HepG2 (cell line): ENCODE measurements around the gene NFATC3. TPM values are rescaled to one million over a fixed set of nuclear protein-coding genes. Genes with fewer than 3 reads are reported as not detected.

Experiments used
- MAFF ChIP-seq: IDR thresholded peaks from 2 replicates; pipeline ENCODE4 v1.6.1; 2011; ENCODE audit warnings: low read depth, low read length, improper control_type of control experiment
- MTA1 ChIP-seq: sonication (generic); formaldehyde crosslinking; IDR thresholded peaks from 2 replicates; pipeline ENCODE4 v1.4.0; 2020; ENCODE audit warnings: missing genetic modification reagents, mild to moderate bottlenecking, borderline replicate concordance
- MXI1 ChIP-seq: IDR thresholded peaks from 3 replicates; pipeline ENCODE4 v1.6.1; 2012; ENCODE audit warnings: low read depth, low read length, inconsistent platforms, borderline replicate concordance
- PLRG1 ChIP-seq: fragments of 450-650 bp; conservative IDR thresholded peaks from 2 replicates; pipeline ENCODE4 v1.6.1; 2016
- RERE ChIP-seq: IDR thresholded peaks from 2 replicates; pipeline ENCODE4 v1.6.1; 2016; ENCODE audit warnings: low read depth, missing genetic modification reagents, missing compliant biosample characterization
- SPEN ChIP-seq: sonication (generic); formaldehyde crosslinking; IDR thresholded peaks from 2 replicates; pipeline ENCODE4 v1.5.1; 2020; ENCODE audit warnings: low read depth, mild to moderate bottlenecking, missing genetic modification reagents
- ZNF441 ChIP-seq: sonication (generic); formaldehyde crosslinking; IDR thresholded peaks from 2 replicates; pipeline ENCODE4 v1.7.0; 2021; ENCODE audit warnings: missing genetic modification reagents, borderline replicate concordance
- ZNF646 ChIP-seq: sonication (generic); formaldehyde crosslinking; IDR thresholded peaks from 2 replicates; pipeline ENCODE4 v1.9.0; 2021; ENCODE audit warnings: mild to moderate bottlenecking, missing genetic modification reagents
- polyA plus RNA-seq, 8 experiments: library from polyadenylated mRNA; depleted of rRNA in 3 of 8; stranded (reverse) in 7 of 8; unstranded in 1 of 8; fragments of >200 nt; fragmentation: Illumina TruSeq in 4 of 8; extraction: Trizol in 4 of 8; gene quantifications; 2 replicates each; pipeline versions ENCODE4 v1.2.1 to v1.2.3, GENCODE V29; 2011 to 2016; ENCODE audit warnings: low read depth in 4 of 8, missing spikeins in 1 of 8, mixed read lengths in 1 of 8; ENCODE audit not compliant: insufficient read depth in 1 of 8
- total RNA-seq, 5 experiments: library from RNA; depleted of rRNA; stranded (reverse); fragments of >200 nt; fragmentation: Illumina TruSeq; extraction: Trizol; gene quantifications; 2 replicates each; pipeline ENCODE4 v1.2.3, GENCODE V29; 2016; ENCODE audit warnings: low read depth in 1 of 5
- TF ChIP-seq, protein P1 (sequence below): sonication (generic); formaldehyde crosslinking; IDR thresholded peaks from 2 replicates; pipeline ENCODE4 v1.4.0; 2020; ENCODE audit warnings: missing genetic modification reagents
- TF ChIP-seq, protein P2 (sequence below): IDR thresholded peaks from 2 replicates; pipeline ENCODE4 v1.6.1; 2016
- TF ChIP-seq, protein P3 (sequence below): sonication (generic); formaldehyde crosslinking; IDR thresholded peaks from 2 replicates; pipeline ENCODE4 v1.8.0; 2022; ENCODE audit warnings: missing genetic modification reagents, low read depth, mild to moderate bottlenecking, borderline replicate concordance
- TF ChIP-seq, protein P4 (sequence below): IDR thresholded peaks from 2 replicates; pipeline ENCODE4 v1.6.1; 2012; ENCODE audit warnings: inconsistent platforms

NFATC3 gene
- total and polyA plus RNA-seq, 2 of the 13 experiments (the other 11 are each of a cell fraction or from before 2014, with no cell fraction given): 52.6 to 62.7 TPM

- TF ChIP-seq, protein P1, sequence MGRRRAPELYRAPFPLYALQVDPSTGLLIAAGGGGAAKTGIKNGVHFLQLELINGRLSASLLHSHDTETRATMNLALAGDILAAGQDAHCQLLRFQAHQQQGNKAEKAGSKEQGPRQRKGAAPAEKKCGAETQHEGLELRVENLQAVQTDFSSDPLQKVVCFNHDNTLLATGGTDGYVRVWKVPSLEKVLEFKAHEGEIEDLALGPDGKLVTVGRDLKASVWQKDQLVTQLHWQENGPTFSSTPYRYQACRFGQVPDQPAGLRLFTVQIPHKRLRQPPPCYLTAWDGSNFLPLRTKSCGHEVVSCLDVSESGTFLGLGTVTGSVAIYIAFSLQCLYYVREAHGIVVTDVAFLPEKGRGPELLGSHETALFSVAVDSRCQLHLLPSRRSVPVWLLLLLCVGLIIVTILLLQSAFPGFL (CRISPR knock-in tag): no peak
- TF ChIP-seq RERE (CRISPR knock-in tag) (peak; percentile 92), SPEN (CRISPR knock-in tag) (no peak), ZNF646 (CRISPR knock-in tag) (no peak), PLRG1 (no peak), MAFF (peak; percentile 23; the same call in 1 of the 2 replicates), MXI1 (peak; percentile 62; the same call in 1 of the 3 replicates), ZNF441 (CRISPR knock-in tag) (no peak), MTA1 (no peak; the same call in 1 of the 2 replicates)
- TF ChIP-seq, protein P2, sequence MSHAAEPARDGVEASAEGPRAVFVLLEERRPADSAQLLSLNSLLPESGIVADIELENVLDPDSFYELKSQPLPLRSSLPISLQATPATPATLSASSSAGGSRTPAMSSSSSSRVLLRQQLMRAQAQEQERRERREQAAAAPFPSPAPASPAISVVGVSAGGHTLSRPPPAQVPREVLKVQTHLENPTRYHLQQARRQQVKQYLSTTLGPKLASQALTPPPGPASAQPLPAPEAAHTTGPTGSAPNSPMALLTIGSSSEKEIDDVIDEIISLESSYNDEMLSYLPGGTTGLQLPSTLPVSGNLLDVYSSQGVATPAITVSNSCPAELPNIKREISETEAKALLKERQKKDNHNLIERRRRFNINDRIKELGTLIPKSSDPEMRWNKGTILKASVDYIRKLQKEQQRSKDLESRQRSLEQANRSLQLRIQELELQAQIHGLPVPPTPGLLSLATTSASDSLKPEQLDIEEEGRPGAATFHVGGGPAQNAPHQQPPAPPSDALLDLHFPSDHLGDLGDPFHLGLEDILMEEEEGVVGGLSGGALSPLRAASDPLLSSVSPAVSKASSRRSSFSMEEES: peak; percentile 83
- TF ChIP-seq, protein P3, sequence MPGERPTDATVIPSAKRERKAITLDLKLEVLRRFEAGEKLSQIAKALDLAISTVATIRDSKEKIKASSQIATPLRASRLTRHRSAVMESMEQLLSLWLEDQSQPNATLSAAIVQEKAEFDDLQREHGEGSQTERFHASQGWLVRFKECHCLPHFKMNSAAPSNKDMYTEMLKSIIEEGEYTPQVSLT (CRISPR knock-in tag): no peak
- TF ChIP-seq, protein P4, sequence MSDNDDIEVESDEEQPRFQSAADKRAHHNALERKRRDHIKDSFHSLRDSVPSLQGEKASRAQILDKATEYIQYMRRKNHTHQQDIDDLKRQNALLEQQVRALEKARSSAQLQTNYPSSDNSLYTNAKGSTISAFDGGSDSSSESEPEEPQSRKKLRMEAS: peak; percentile 59; the same call in 1 of the 2 replicates
Observed at GRCh38 chr16:68265078-68265920, 180.1 kb downstream of the NFATC3 start (continued).
